DOHH2 (cell line): ENCODE data around the gene IRX3.

Experiments used
- EZH2phosphoT487 ChIP-seq: fragments of 200-600 bp; sonication (generic); IDR thresholded peaks from 2 replicates; pipeline ENCODE4 v1.6.1; 2017; ENCODE audit warnings: borderline replicate concordance, mild to moderate bottlenecking, antibody characterized with exemption, low read length, moderate library complexity, mixed read lengths
- TF ChIP-seq, protein P1 (sequence below): fragments of 200-600 bp; sonication (generic); IDR thresholded peaks from one replicate; pipeline ENCODE4 v1.5.1; 2014; ENCODE audit warnings: antibody characterized with exemption, mild to moderate bottlenecking, low read depth, low read length; ENCODE audit not compliant: poor library complexity, severe bottlenecking

GRCh38 chr16:54270711-54271110 lies 15.9 kb downstream of the IRX3 start:
- TF ChIP-seq, protein P1, sequence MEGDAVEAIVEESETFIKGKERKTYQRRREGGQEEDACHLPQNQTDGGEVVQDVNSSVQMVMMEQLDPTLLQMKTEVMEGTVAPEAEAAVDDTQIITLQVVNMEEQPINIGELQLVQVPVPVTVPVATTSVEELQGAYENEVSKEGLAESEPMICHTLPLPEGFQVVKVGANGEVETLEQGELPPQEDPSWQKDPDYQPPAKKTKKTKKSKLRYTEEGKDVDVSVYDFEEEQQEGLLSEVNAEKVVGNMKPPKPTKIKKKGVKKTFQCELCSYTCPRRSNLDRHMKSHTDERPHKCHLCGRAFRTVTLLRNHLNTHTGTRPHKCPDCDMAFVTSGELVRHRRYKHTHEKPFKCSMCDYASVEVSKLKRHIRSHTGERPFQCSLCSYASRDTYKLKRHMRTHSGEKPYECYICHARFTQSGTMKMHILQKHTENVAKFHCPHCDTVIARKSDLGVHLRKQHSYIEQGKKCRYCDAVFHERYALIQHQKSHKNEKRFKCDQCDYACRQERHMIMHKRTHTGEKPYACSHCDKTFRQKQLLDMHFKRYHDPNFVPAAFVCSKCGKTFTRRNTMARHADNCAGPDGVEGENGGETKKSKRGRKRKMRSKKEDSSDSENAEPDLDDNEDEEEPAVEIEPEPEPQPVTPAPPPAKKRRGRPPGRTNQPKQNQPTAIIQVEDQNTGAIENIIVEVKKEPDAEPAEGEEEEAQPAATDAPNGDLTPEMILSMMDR: no peak
- no peak for TF ChIP-seq EZH2phosphoT487
